Endothelial cell (in vitro differentiated cells): ENCODE measurements around the gene MED9. TPM values are rescaled to one million over a fixed set of nuclear protein-coding genes. Genes with fewer than 3 reads are reported as not detected.

Source experiments
- DNase-seq: peaks from one replicate; pipeline ENCODE4 v3.0.0; 2021; ENCODE audit warnings: low spot score
- H3K27ac Mint-ChIP-seq: one replicate; pipeline ENCODE4 v1.8.0; 2021; ENCODE audit warnings: mixed read lengths, inconsistent platforms; ENCODE audit not compliant: unreplicated experiment
- H3K27me3 Mint-ChIP-seq: one replicate; pipeline ENCODE4 v1.8.0; 2021; ENCODE audit warnings: mild to moderate bottlenecking, moderate library complexity, mixed read lengths, inconsistent platforms; ENCODE audit not compliant: unreplicated experiment
- H3K36me3 Mint-ChIP-seq: one replicate; pipeline ENCODE4 v1.8.0; 2021; ENCODE audit warnings: mild to moderate bottlenecking, low read depth, mixed read lengths, inconsistent platforms; ENCODE audit not compliant: unreplicated experiment
- H3K4me1 Mint-ChIP-seq: one replicate; pipeline ENCODE4 v1.8.0; 2021; ENCODE audit warnings: mild to moderate bottlenecking, mixed read lengths, inconsistent platforms; ENCODE audit not compliant: unreplicated experiment
- H3K4me3 Mint-ChIP-seq: one replicate; pipeline ENCODE4 v1.8.0; 2021; ENCODE audit warnings: mild to moderate bottlenecking, mixed read lengths, inconsistent platforms; ENCODE audit not compliant: unreplicated experiment
- H3K9me3 Mint-ChIP-seq: one replicate; pipeline ENCODE4 v1.8.0; 2021; ENCODE audit warnings: mixed read lengths, inconsistent platforms; ENCODE audit not compliant: unreplicated experiment
- total RNA-seq: library from RNA; stranded (reverse); fragmentation: NEBNext Ultra II Directional; extraction: Animal tissue kit (Norgen Biotek cat#: 25700); gene quantifications from one replicate; pipeline ENCODE4 v1.2.1, GENCODE V29; 2021; ENCODE audit not compliant: unreplicated experiment
- TF ChIP-seq, protein P1 (sequence below): fragments of 200-600 bp; sonication (generic); IDR thresholded peaks from one replicate; pipeline ENCODE4 v1.5.0; 2021; ENCODE audit warnings: antibody characterized with exemption; ENCODE audit not compliant: unreplicated experiment

MED9 gene
- total RNA-seq, 1 donor from 2014 or later = 14.2 TPM

GRCh38 chr17:17474341-17474740 is 2.5 kb upstream of the MED9 start:
- peaks cover 1% of the 10 kb centered on the region for H3K27me3 Mint-ChIP-seq
- H3K4me1 Mint-ChIP-seq = peaks cover 10% of the 10 kb centered on the region
- H3K9me3 Mint-ChIP-seq = no peaks in the 10 kb centered on the region
- TF ChIP-seq, protein P1, sequence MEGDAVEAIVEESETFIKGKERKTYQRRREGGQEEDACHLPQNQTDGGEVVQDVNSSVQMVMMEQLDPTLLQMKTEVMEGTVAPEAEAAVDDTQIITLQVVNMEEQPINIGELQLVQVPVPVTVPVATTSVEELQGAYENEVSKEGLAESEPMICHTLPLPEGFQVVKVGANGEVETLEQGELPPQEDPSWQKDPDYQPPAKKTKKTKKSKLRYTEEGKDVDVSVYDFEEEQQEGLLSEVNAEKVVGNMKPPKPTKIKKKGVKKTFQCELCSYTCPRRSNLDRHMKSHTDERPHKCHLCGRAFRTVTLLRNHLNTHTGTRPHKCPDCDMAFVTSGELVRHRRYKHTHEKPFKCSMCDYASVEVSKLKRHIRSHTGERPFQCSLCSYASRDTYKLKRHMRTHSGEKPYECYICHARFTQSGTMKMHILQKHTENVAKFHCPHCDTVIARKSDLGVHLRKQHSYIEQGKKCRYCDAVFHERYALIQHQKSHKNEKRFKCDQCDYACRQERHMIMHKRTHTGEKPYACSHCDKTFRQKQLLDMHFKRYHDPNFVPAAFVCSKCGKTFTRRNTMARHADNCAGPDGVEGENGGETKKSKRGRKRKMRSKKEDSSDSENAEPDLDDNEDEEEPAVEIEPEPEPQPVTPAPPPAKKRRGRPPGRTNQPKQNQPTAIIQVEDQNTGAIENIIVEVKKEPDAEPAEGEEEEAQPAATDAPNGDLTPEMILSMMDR = no peak
- H3K27ac Mint-ChIP-seq = no peak overlapping the region
- no peak overlapping the region for H3K4me3 Mint-ChIP-seq
- DNase-seq = no peak
- no peaks in the 10 kb centered on the region for H3K36me3 Mint-ChIP-seq

DNA sequence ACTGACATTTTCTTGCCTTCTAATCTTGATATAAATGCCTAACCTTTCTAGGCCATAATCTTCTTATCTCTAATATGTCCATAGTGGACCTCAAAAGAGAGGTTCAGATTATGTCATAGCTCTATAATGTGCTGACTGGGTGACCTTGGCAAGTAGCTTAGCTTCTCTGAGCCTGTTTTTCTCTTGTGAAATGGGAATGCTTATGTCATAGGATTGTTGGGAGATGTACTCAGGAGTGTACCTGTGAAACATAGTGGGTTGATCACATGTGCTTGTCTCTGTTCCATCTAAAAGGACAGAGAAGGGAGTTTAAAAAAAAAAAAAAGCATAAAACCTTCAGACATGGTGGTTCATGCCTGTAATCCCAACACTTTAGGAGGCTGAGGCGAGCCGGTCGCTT is 2.4 kb downstream of the MED9 start:
- no peak overlapping the region for H3K4me3 Mint-ChIP-seq
- H3K36me3 Mint-ChIP-seq = no peaks in the 10 kb centered on the region
- DNase-seq = no peak
- no peaks in the 10 kb centered on the region for H3K9me3 Mint-ChIP-seq
- TF ChIP-seq, protein P1 = no peak
- H3K27ac Mint-ChIP-seq = no peak overlapping the region
- peaks cover 3% of the 10 kb centered on the region for H3K27me3 Mint-ChIP-seq
- peaks cover 14% of the 10 kb centered on the region for H3K4me1 Mint-ChIP-seq

- Mint-ChIP-seq H3K4me3 (no peak overlapping the region), H3K27me3 (peaks cover 5% of the 10 kb centered on the region), H3K27ac (no peak overlapping the region), H3K9me3 (no peaks in the 10 kb centered on the region), H3K4me1 (peaks cover 20% of the 10 kb centered on the region), H3K36me3 (peaks cover 6% of the 10 kb centered on the region)
- TF ChIP-seq, protein P1 = no peak
- no peak for DNase-seq
Measured at GRCh38 chr17:17480593-17481148, 3.9 kb downstream of the MED9 start.

GRCh38 chr17:17481860-17482259 is 5.1 kb downstream of the MED9 start:
- peaks cover 20% of the 10 kb centered on the region for H3K4me1 Mint-ChIP-seq

GRCh38 chr17:17484451-17484899 is 7.7 kb downstream of the MED9 start:
- H3K9me3 Mint-ChIP-seq = no peaks in the 10 kb centered on the region
- H3K4me3 Mint-ChIP-seq = no peak overlapping the region
- no peak for DNase-seq
- peaks cover 8% of the 10 kb centered on the region for H3K27me3 Mint-ChIP-seq
- H3K4me1 Mint-ChIP-seq = peaks cover 10% of the 10 kb centered on the region
- peaks cover 18% of the 10 kb centered on the region for H3K36me3 Mint-ChIP-seq
- TF ChIP-seq, protein P1 = no peak
- H3K27ac Mint-ChIP-seq = no peak overlapping the region

More at GRCh38 chr17:17481860-17482259, 5.1 kb downstream of the MED9 start:
- Mint-ChIP-seq H3K36me3 (peaks cover 8% of the 10 kb centered on the region), H3K27me3 (peaks cover 5% of the 10 kb centered on the region), H3K9me3 (no peaks in the 10 kb centered on the region), H3K27ac (no peak overlapping the region), H3K4me3 (no peak overlapping the region)
- no peak for DNase-seq
- TF ChIP-seq, protein P1 = no peak
